Measurements from ENCODE around the gene MACF1. TPM values are rescaled to one million over a fixed set of nuclear protein-coding genes. Genes with fewer than 3 reads are reported as not detected.

MACF1 gene
- total RNA-seq, 2 donors from 2014 or later, result 214 to 251 TPM

- H3K4me1 ChIP-seq (ENCODE audit: control insufficient read depth, insufficient read depth, low read length), result no peaks in the 10 kb centered on the region
- no peaks in the 10 kb centered on the region for H3K9me3 Mint-ChIP-seq
- H3K27me3 Mint-ChIP-seq (ENCODE audit: insufficient read depth), result no peaks in the 10 kb centered on the region
- H3K36me3 ChIP-seq (ENCODE audit: control insufficient read depth, insufficient read depth, low read length), result peaks cover 54% of the 10 kb centered on the region
- no peaks in the 10 kb centered on the region for H3K27me3 ChIP-seq (ENCODE audit: control insufficient read depth, insufficient read depth, low read length, poor library complexity, severe bottlenecking)
- no peak overlapping the region for H3K9ac ChIP-seq (ENCODE audit: extremely low read depth, low read length, poor library complexity, severe bottlenecking)
- peaks cover 7% of the 10 kb centered on the region for H3K4me1 Mint-ChIP-seq
- H3K4me3 ChIP-seq (ENCODE audit: low read length), result no peak overlapping the region
- no peak for DNase-seq
- no peak overlapping the region for H3K27ac Mint-ChIP-seq
- H3K27ac ChIP-seq (ENCODE audit: low read depth, low read length), result no peak overlapping the region
- H3K36me3 Mint-ChIP-seq (ENCODE audit: low read depth), result peaks cover 83% of the 10 kb centered on the region
- peaks cover 7% of the 10 kb centered on the region for H3K9me3 ChIP-seq (ENCODE audit: control insufficient read depth, low read length)
- 75 to 100% methylated on average over 1 to 5 of the region's 5 CpGs for WGBS, 2 experiments (ENCODE audit: insufficient coverage in 1 of 2, insufficient read length in 1 of 2)
- no peak overlapping the region for H3K4me3 Mint-ChIP-seq
- TF ChIP-seq, protein P1, sequence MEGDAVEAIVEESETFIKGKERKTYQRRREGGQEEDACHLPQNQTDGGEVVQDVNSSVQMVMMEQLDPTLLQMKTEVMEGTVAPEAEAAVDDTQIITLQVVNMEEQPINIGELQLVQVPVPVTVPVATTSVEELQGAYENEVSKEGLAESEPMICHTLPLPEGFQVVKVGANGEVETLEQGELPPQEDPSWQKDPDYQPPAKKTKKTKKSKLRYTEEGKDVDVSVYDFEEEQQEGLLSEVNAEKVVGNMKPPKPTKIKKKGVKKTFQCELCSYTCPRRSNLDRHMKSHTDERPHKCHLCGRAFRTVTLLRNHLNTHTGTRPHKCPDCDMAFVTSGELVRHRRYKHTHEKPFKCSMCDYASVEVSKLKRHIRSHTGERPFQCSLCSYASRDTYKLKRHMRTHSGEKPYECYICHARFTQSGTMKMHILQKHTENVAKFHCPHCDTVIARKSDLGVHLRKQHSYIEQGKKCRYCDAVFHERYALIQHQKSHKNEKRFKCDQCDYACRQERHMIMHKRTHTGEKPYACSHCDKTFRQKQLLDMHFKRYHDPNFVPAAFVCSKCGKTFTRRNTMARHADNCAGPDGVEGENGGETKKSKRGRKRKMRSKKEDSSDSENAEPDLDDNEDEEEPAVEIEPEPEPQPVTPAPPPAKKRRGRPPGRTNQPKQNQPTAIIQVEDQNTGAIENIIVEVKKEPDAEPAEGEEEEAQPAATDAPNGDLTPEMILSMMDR (conservative IDR thresholded peaks at IDR 0.05), result no peak
These were observed 93.1 kb downstream of the MACF1 start for GRCh38 chr1:39297551-39297950.

GRCh38 chr1:39301606-39302005, 97.1 kb downstream of the MACF1 start:
- Histone ChIP-seq H3K27ac (ENCODE audit: low read depth, low read length) (no peak overlapping the region), H3K4me3 (ENCODE audit: low read length) (no peak overlapping the region), H3K36me3 (ENCODE audit: control insufficient read depth, insufficient read depth, low read length) (peaks cover 35% of the 10 kb centered on the region), H3K27me3 (ENCODE audit: control insufficient read depth, insufficient read depth, low read length, poor library complexity, severe bottlenecking) (no peaks in the 10 kb centered on the region), H3K9ac (ENCODE audit: extremely low read depth, low read length, poor library complexity, severe bottlenecking) (no peak overlapping the region), H3K4me1 (ENCODE audit: control insufficient read depth, insufficient read depth, low read length) (no peaks in the 10 kb centered on the region), H3K9me3 (ENCODE audit: control insufficient read depth, low read length) (peaks cover 7% of the 10 kb centered on the region)
- 91 to 94% methylated on average over 5 of the region's 5 CpGs for WGBS, 2 experiments (ENCODE audit: insufficient coverage in 1 of 2, insufficient read length in 1 of 2)
- TF ChIP-seq, protein P1 (conservative IDR thresholded peaks at IDR 0.05), result no peak
- Mint-ChIP-seq H3K36me3 (ENCODE audit: low read depth) (peaks cover 69% of the 10 kb centered on the region), H3K27ac (no peak overlapping the region), H3K27me3 (ENCODE audit: insufficient read depth) (no peaks in the 10 kb centered on the region), H3K4me1 (no peaks in the 10 kb centered on the region), H3K9me3 (peaks cover 3% of the 10 kb centered on the region), H3K4me3 (no peak overlapping the region)
- no peak for DNase-seq

DNA sequence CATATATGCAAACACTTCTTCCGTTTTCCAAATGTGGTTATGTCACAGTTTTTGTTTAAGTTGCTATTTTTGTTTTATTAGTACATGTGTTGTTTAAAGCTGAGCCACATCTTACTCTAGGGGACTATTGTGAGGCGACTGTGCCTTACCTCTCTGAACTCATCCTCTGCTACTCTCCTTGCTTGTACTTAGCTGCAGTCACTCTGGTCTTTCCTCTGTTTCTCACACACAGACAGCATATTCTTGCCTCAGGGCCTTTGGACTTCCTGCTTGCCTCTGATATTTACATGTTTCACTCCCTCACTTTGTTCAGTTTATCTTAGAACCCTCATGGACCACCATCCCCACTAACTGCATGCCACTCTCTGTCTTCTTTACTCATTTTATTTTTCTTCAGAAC, 101.1 kb downstream of the MACF1 start:
- H3K36me3 Mint-ChIP-seq (ENCODE audit: low read depth), result peaks cover 62% of the 10 kb centered on the region
- Histone ChIP-seq H3K27me3 (ENCODE audit: control insufficient read depth, insufficient read depth, low read length, poor library complexity, severe bottlenecking) (no peaks in the 10 kb centered on the region), H3K4me1 (ENCODE audit: control insufficient read depth, insufficient read depth, low read length) (no peaks in the 10 kb centered on the region), H3K9me3 (ENCODE audit: control insufficient read depth, low read length) (peaks cover 7% of the 10 kb centered on the region), H3K27ac (ENCODE audit: low read depth, low read length) (no peak overlapping the region), H3K9ac (ENCODE audit: extremely low read depth, low read length, poor library complexity, severe bottlenecking) (no peak overlapping the region), H3K36me3 (ENCODE audit: control insufficient read depth, insufficient read depth, low read length) (peaks cover 21% of the 10 kb centered on the region), H3K4me3 (ENCODE audit: low read length) (no peak overlapping the region)
- no peaks in the 10 kb centered on the region for H3K4me1 Mint-ChIP-seq
- no peak overlapping the region for H3K4me3 Mint-ChIP-seq
- H3K27ac Mint-ChIP-seq, result no peak overlapping the region
- no peaks in the 10 kb centered on the region for H3K27me3 Mint-ChIP-seq (ENCODE audit: insufficient read depth)
- DNase-seq, result no peak
- peaks cover 3% of the 10 kb centered on the region for H3K9me3 Mint-ChIP-seq
- TF ChIP-seq, protein P1 (conservative IDR thresholded peaks at IDR 0.05), result no peak
- 95 to 100% methylated on average over 1 of the region's 2 CpGs for WGBS, 2 experiments (ENCODE audit: insufficient coverage in 1 of 2, insufficient read length in 1 of 2)
